Measurements from ENCODE around the gene RBM42.
"Not testable (repeated sequence)": the region's sequence is repeated elsewhere in the genome, so short reads cannot be mapped to it uniquely, and the experiment has no call there.

The RBM42 gene

DNA sequence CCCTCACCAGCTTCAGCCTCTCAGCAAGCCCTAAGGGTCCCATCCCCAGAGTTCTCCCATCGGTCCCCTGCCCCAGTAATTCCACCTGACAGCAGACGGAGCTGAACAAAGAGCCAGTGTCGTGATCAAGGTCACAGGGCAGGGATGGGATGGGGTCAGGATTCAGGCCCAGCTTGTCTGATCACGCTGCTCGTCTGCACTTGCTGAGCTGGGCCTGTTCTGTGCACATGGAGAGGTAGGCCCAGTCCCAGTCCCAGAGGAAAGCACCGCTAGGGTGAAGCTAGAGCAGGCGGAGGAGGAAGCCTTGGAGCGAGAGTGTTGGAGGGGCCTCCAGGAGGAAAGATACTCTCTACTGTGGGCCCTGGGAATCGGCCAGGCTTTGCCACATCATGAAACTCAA lies 7.1 kb upstream of the RBM42 start:
- DNase-seq: no peak

GRCh38 chr19:35622750-35623149 lies 6.1 kb upstream of the RBM42 start:
- no peak for DNase-seq

DNA sequence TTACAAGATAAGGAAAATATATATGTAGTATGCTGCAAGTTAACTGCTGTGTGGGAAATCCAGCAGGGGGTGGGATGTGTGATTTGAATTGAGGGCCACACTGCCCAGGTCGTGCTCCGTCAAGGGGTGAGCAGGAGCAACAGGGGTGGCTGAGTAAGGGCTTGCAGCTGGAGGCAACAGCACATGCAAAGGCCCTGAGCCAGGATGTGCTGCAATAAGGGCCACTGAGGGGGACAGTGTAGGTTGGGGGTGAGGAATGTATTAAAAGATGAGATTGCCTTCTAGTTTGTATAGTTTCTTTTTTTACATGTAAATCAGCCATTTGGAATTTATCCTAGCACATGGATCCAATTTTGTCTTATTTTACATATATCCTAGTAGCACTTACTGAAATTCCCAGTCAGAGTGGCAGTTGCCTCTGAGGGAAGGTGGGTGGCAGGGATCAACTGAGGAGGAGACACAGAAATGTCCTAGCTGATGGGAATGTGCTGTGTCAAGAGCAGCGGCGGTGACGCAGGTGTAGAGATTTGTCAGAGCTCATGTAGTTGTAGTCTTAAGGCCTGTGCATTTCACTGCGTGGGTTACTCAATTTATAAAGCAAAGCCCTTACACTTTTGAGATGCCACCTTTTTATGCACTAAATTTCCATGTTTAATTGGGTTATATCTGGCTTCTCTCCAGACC lies 5.4 kb upstream of the RBM42 start:
- DNase-seq: no peak

GRCh38 chr19:35628264-35628564 lies 622 bp upstream of the RBM42 start:
- no peak for DNase-seq

DNA sequence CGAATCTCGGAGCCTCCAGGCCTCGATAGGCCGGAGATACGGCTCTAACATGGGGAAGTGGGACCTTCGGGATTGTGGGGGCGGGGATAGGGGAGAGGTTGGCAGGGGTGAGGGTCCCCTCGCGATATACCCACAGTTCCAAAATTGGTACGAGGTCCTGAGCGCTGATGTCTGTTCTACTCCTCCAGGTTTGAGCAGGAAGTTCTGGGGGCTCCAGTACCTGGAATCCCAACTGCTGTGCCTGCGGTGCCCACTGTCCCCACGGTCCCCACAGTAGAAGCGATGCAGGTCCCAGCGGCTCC lies 447 bp downstream of the RBM42 start:
- no peak for DNase-seq

GRCh38 chr19:35633727-35634440 lies 5.0 kb downstream of the RBM42 start:
- no peak for DNase-seq

DNA sequence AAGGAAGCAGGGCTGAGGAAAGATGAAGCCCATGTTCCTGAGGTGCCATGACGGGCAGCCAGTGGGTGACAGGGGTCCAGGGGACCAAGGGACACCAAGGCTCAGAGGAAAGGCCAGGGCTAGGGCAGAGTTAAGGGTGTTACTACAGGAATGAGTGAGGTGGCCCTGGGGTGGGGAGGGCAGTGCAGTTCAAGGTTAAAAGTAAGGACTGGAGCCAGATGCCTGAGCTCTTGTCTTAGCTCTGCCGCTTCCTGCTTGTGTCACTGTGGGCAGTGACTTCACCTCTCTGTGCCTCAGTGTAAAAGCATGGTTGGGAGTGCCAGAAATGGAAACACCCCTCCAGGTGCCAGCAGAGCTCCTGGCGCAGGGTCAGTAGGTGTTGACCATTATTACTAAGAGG lies 7.8 kb downstream of the RBM42 start:
- no peak for DNase-seq

DNA sequence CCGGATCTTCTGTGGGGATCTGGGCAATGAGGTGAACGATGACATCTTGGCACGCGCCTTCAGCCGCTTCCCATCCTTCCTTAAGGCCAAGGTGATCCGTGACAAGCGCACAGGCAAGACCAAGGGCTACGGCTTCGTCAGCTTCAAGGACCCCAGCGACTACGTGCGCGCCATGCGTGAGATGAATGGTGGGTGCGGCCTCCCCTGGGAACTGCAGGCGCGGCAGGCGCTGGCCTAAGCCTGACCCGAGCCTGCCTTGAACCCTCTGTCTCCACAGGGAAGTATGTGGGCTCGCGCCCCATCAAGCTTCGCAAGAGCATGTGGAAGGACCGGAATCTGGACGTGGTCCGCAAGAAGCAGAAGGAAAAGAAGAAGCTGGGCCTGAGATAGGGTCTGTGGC lies 8.3 kb downstream of the RBM42 start:
- DNase-seq: no peak

- no peak for DNase-seq
Measured at GRCh38 chr19:35639321-35639639, 10.4 kb downstream of the RBM42 start.

DNA sequence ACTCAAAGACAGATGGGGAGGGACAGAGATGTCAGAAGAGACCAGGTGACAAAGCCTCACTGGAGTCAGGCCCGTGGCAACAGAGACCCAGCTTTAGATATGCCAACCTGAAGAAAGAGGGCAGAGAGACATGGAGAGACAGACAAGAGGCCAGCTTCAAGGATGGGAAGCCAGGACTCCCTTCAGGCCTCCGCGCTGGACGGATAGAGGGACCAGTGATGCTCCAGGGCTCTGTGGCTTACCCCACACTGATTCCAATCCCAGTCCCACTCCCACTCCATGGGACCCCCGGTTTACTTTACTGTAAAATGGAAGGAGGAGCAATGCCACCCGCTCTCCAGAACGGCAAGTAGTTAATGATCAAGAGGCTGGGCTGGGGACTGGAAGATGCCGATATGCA lies 11.0 kb downstream of the RBM42 start:
- DNase-seq: no peak

GRCh38 chr19:35641515-35642151 lies 12.8 kb downstream of the RBM42 start, which contains the start of gene ETV2:
Gene ETV2, plus strand, starts transcription at chr19:35641745. Its CDS starts 716 bp downstream, at chr19:35642461.
- peak; percentile 80 for DNase-seq

DNA sequence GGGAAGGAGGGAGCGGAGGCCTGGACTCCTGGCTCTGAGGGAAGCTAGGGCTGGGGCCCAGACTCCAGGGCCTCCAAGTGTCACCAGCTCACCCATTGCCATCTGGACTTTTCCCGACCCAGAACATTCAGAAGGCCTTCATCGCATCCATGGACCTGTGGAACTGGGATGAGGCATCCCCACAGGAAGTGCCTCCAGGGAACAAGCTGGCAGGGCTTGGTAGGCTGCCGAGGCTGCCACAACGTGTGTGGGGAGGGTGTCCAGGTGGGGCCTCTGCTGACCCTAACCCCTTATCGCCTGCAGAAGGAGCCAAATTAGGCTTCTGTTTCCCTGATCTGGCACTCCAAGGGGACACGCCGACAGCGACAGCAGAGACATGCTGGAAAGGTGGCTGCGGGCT lies 13.5 kb downstream of the RBM42 start:
- DNase-seq: no peak

DNA sequence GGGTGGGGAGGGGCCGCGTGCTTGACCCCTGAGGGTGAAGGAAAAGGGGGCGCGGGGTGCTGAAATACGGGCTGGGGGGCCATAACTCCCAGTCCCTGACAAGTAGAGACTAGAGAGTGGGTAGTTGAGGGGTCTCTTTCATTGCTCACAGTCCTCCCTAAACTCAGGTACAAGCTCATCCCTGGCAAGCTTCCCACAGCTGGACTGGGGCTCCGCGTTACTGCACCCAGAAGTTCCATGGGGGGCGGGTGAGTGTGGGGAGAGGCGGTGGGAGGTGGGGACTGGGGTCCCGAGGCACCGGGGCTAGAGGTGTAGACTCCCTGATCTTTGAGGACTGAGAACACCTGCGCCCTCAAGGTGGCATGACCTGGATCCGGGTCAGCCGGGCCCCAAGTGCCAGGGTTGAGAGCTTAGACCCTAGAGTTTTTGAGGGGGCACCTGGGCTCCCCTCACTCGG lies 14.0 kb downstream of the RBM42 start:
- DNase-seq: no peak

- DNase-seq: peak; percentile 92
Measured at GRCh38 chr19:35643255-35644205, 14.7 kb downstream of the RBM42 start.

GRCh38 chr19:35644206-35644986 lies 15.6 kb downstream of the RBM42 start:
- DNase-seq: peak; percentile 98

DNA sequence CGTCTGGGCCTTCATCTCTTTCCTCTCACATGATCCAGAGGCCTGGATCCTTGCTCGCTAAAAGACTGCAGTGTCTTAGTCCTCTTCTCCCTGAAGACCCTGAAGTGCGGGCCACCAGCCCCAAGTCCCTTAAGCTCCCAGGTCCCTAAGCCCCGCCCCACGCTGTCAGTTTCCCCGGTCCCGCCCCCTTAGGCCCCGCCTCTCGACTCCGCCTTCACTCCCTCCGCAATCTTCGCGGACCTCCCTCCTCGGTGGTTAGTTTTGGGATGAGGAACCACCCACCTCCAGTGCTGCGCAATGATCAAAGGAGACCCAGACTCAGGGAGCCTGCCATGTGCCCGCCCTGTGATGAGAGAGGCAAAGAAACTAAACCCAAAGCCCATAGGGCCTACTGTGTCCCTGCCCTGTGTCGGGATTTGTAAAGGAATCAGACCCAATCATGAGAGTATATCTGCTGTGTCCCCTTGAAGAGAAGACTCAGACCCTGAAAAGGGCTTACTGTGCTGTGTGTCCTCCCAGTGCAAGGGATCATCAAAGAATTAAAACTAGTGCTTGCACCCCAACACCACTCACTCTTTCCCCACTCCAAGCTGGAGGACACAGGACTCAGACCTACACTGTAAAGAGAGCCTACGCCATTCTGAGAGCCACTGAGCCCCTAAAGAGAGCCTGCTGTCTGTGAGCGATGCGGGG lies 16.3 kb downstream of the RBM42 start:
- DNase-seq: peak; percentile 90

DNA sequence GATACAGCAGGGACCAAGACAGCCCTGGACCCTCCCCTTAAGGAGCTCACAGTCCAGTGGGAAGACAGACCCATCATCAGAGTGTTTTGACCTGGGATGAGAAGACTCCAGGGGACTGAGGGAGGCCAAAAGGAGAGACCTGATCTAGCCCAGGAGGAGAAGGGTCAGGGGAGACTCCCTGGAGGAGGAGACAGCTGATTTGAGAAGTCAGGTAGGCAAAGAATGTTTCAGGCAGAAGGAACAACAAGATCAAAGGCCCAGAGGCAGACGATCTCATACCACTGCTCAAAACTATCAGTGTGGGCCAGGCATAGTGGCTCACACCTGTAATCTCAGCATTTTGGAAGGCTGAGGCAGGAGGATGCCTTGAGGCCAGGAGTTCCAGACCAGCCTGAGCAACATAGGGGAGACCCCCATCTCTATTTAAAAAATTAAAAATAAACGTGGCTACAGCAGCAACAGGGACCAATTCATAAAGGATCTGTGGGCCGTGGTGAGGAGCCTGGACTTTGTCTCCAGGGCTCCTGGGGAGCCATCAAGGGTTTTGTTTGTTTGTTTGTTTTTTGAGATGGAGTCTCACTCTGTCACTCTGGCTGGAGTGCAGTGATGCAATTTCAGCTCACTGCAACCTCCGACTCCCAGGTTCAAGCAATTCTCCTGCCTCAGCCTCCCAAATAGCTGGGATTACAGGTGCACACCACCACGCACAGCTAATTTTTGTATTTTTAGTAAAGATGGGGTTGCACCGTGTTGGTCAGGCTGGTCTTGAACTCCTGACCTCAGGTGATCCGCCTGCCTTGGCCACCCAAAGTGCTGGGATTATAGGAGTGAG lies 17.1 kb downstream of the RBM42 start:
- DNase-seq: no peak

- peak; percentile 96 for DNase-seq
Measured at GRCh38 chr19:35648017-35648961, 19.5 kb downstream of the RBM42 start, which contains the start of gene COX6B1. Gene COX6B1, plus strand, starts transcription at chr19:35648323. Its CDS starts 2,921 bp downstream, at chr19:35651244.

GRCh38 chr19:35650581-35650980 lies 21.7 kb downstream of the RBM42 start:
- no peak for DNase-seq

- DNase-seq: not testable (repeated sequence)
Measured at GRCh38 chr19:35654828-35655227, 26.0 kb downstream of the RBM42 start.
